Prostate gland (tissue), 2 donors: Measurements from ENCODE around the gene SHC3.

Source experiments
- CTCF ChIP-seq, 4 experiments: fragments of 200-600 bp in 2 of 4; fragments of 450-650 bp in 2 of 4; sonication (generic) in 2 of 4; IDR thresholded peaks; 1 replicate in 3 of 4; 2 replicates in 1 of 4; pipeline ENCODE4 v1.5.1; 2016 to 2019; ENCODE audit warnings: antibody characterized with exemption in 4 of 4, mild to moderate bottlenecking in 2 of 4, moderate library complexity in 2 of 4
- POLR2AphosphoS5 ChIP-seq: sonication (generic); formaldehyde crosslinking; IDR thresholded peaks from one replicate; pipeline ENCODE4 v1.6.1; 2017; ENCODE audit warnings: antibody characterized with exemption

DNA sequence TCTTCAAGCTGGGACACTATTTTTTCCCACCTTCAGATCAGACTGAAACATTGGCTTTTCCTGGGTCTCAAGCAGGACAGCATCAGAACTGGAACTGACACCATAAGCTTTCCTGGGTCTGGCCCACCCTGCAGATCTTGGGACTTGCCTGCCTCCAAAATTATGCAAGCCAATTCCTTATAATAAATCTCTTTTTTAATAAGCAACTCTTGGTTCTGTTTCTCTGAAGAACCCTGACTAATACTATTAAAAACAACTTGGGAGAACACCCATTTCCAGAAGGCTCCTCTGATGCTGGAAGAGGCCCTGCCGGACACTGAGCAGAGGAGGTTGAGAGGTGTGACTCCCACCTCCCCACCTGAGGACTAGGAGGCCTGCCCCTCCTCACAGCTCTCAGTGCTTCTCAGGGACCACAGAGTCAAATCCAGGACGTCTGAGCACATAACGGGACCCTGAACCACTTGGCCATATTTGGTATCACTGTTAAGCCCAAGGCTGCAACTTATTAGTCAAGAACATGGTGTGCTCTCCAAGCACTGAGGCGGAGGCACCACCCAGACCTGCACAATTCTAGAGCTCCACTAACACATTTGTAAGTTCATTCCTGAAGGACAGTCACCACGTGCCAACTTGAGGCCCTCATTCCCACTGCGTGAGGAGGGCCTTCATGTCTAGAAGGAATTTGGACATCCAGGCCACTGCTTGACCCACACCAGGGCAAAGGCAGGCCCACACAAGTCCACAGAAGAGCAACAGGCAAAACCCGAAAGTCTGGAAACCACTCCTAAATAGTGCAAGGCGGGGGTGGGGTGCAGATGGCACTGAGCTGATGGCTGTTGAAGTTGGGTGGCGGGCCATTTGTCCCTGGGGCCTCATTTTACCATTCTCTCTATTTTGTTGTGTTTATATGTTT lies 9.5 kb downstream of the SHC3 start:
- no peak for TF ChIP-seq CTCF (IDR thresholded peaks at IDR 0.05)
- TF ChIP-seq POLR2AphosphoS5: no peak
